HepG2 (cell line): ENCODE measurements around the gene CNOT10. TPM values are rescaled to one million over a fixed set of nuclear protein-coding genes. Genes with fewer than 3 reads are reported as not detected.

Source experiments
- CBFB ChIP-seq: sonication (generic); formaldehyde crosslinking; IDR thresholded peaks from 2 replicates; pipeline ENCODE4 v1.4.0; 2020; ENCODE audit warnings: missing genetic modification reagents
- CREB3 ChIP-seq: sonication (generic); formaldehyde crosslinking; IDR thresholded peaks from 2 replicates; pipeline ENCODE4 v1.5.0; 2020; ENCODE audit warnings: missing genetic modification reagents
- DR1 ChIP-seq: sonication (generic); formaldehyde crosslinking; IDR thresholded peaks from 2 replicates; pipeline ENCODE4 v1.8.0; 2021; ENCODE audit warnings: mild to moderate bottlenecking, missing genetic modification reagents, inconsistent platforms
- ELF1 ChIP-seq: sonication (generic); formaldehyde crosslinking; IDR thresholded peaks from 2 replicates; pipeline ENCODE4 v1.4.0; 2020; ENCODE audit warnings: missing genetic modification reagents
- HHEX ChIP-seq: IDR thresholded peaks from 2 replicates; pipeline ENCODE4 v1.6.1; 2016; ENCODE audit warnings: control low read depth
- NCOA5 ChIP-seq: sonication (generic); formaldehyde crosslinking; IDR thresholded peaks from 2 replicates; pipeline ENCODE4 v1.4.0; 2020; ENCODE audit warnings: missing genetic modification reagents
- NR2C2 ChIP-seq: sonication (generic); formaldehyde crosslinking; IDR thresholded peaks from 2 replicates; pipeline ENCODE4 v1.4.0; 2020; ENCODE audit warnings: missing genetic modification reagents, mild to moderate bottlenecking, moderate library complexity, borderline replicate concordance
- POLR2AphosphoS5 ChIP-seq: IDR thresholded peaks from 2 replicates; pipeline ENCODE4 v1.6.1; 2012; ENCODE audit warnings: low read depth, low read length
- PREB ChIP-seq: sonication (generic); formaldehyde crosslinking; IDR thresholded peaks from 2 replicates; pipeline ENCODE4 v1.4.0; 2020; ENCODE audit warnings: missing genetic modification reagents
- PTBP1 ChIP-seq: fragments of 200-400 bp; formaldehyde crosslinking; IDR thresholded peaks from 2 replicates; pipeline ENCODE4 v1.6.1; 2018; ENCODE audit warnings: low read length, low read depth; ENCODE audit not compliant: poor library complexity, severe bottlenecking
- RNF2 ChIP-seq: fragments of 450-650 bp; conservative IDR thresholded peaks from 2 replicates; pipeline ENCODE4 v1.6.1; 2016; ENCODE audit warnings: low read depth
- SAP130 ChIP-seq: IDR thresholded peaks from 2 replicates; pipeline ENCODE4 v1.6.1; 2016; ENCODE audit warnings: low read depth
- SRSF1 ChIP-seq: fragments of 200-400 bp; formaldehyde crosslinking; optimal IDR thresholded peaks from 2 replicates; pipeline ENCODE3; 2017; ENCODE audit warnings: mild to moderate bottlenecking, low read depth, low read length, moderate library complexity
- THYN1 ChIP-seq: sonication (generic); formaldehyde crosslinking; IDR thresholded peaks from 2 replicates; pipeline ENCODE4 v1.8.1; 2023; ENCODE audit warnings: low read depth, mild to moderate bottlenecking, moderate library complexity, missing genetic modification reagents, borderline replicate concordance
- ZBTB4 ChIP-seq: sonication (generic); formaldehyde crosslinking; IDR thresholded peaks from 2 replicates; pipeline ENCODE4 v1.4.0; 2020; ENCODE audit warnings: missing genetic modification reagents, mild to moderate bottlenecking, borderline replicate concordance
- ZC3H4 ChIP-seq: sonication (generic); formaldehyde crosslinking; IDR thresholded peaks from 2 replicates; pipeline ENCODE4 v1.4.0; 2020; ENCODE audit warnings: missing genetic modification reagents, borderline replicate concordance
- ZFP36 ChIP-seq: fragments of 150-350 bp; IDR thresholded peaks from 2 replicates; pipeline ENCODE4 v1.6.1; 2018; ENCODE audit warnings: borderline replicate concordance, low read length, low read depth; ENCODE audit not compliant: partially characterized antibody
- ZNF264 ChIP-seq: sonication (generic); formaldehyde crosslinking; IDR thresholded peaks from 2 replicates; pipeline ENCODE4 v1.4.0; 2020; ENCODE audit warnings: missing genetic modification reagents
- ZNF292 ChIP-seq: sonication (generic); formaldehyde crosslinking; IDR thresholded peaks from 2 replicates; pipeline ENCODE4 v1.8.1; 2022; ENCODE audit warnings: mild to moderate bottlenecking, low read depth, missing genetic modification reagents, borderline replicate concordance
- ZUFSP ChIP-seq: sonication (generic); formaldehyde crosslinking; IDR thresholded peaks from 2 replicates; pipeline ENCODE4 v1.9.0; 2021; ENCODE audit warnings: missing genetic modification reagents, mild to moderate bottlenecking, borderline replicate concordance
- polyA plus RNA-seq, 8 experiments: library from polyadenylated mRNA; depleted of rRNA in 3 of 8; stranded (reverse) in 7 of 8; unstranded in 1 of 8; fragments of >200 nt; fragmentation: Illumina TruSeq in 4 of 8; extraction: Trizol in 4 of 8; gene quantifications; 2 replicates each; pipeline versions ENCODE4 v1.2.1 to v1.2.3, GENCODE V29; 2011 to 2016; ENCODE audit warnings: low read depth in 4 of 8, missing spikeins in 1 of 8, mixed read lengths in 1 of 8; ENCODE audit not compliant: insufficient read depth in 1 of 8
- total RNA-seq, 5 experiments: library from RNA; depleted of rRNA; stranded (reverse); fragments of >200 nt; fragmentation: Illumina TruSeq; extraction: Trizol; gene quantifications; 2 replicates each; pipeline ENCODE4 v1.2.3, GENCODE V29; 2016; ENCODE audit warnings: low read depth in 1 of 5
- TF ChIP-seq, protein P1 (sequence below): sonication (generic); formaldehyde crosslinking; IDR thresholded peaks from 2 replicates; pipeline ENCODE4 v1.9.0; 2022; ENCODE audit warnings: low read depth, missing genetic modification reagents

Gene CNOT10
- total and polyA plus RNA-seq, 2 of the 13 experiments (the other 11 are each of a cell fraction or from before 2014, with no cell fraction given) = 21.2 to 34.1 TPM

DNA sequence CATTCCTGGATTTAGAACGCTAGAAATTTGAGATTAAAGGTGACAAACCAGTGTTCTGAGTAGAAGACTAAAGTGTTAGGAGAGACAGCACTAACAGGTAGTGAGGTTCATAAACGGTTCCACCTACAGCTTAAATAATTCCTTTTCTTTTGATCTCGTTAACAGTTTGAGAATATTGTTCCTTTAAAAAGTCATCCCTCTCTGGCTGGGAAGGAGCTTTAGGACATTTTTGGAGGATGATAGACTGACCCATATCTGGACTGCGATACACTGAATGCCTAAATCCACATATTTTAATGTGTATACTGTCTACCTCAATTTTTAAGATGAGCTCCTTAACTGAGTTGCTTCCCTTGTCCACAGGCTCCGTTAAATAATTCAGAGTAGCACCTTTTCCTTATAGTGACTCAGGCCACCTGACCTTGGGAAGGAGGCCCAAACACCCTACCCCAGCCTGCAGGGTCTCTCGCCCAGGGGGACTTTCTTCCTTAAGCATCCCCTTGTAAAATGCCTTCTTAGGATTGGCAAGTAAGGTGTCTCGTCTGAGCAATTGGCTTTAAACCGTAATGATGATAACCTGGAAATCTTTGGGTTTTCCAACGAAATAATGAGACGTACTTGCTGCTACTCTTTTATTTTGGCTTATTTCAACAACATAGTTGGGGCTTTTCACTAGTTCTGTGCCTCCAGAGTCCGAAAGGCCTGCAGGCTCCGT lies 136.1 kb downstream of the CNOT10 start (continued):
- TF ChIP-seq SRSF1 (no peak), SAP130 (CRISPR knock-in tag) (peak; percentile 9; the same call in 1 of the 2 replicates), ZUFSP (CRISPR knock-in tag) (no peak), PREB (CRISPR knock-in tag) (no peak), ZC3H4 (CRISPR knock-in tag) (no peak), POLR2AphosphoS5 (peak; percentile 15; the same call in 1 of the 2 replicates), THYN1 (no peak), RNF2 (no peak), ELF1 (CRISPR knock-in tag) (no peak), ZFP36 (no peak), ZBTB4 (no peak), NR2C2 (CRISPR knock-in tag) (0 out of 2 replicates have a peak, but pooled peaks have one; percentile 10), CBFB (CRISPR knock-in tag) (no peak), HHEX (no peak), NCOA5 (CRISPR knock-in tag) (no peak), ZNF264 (CRISPR knock-in tag) (no peak), PTBP1 (no peak), ZNF292 (CRISPR knock-in tag) (no peak), CREB3 (CRISPR knock-in tag) (no peak), DR1 (CRISPR knock-in tag) (no peak)
- TF ChIP-seq, protein P1, sequence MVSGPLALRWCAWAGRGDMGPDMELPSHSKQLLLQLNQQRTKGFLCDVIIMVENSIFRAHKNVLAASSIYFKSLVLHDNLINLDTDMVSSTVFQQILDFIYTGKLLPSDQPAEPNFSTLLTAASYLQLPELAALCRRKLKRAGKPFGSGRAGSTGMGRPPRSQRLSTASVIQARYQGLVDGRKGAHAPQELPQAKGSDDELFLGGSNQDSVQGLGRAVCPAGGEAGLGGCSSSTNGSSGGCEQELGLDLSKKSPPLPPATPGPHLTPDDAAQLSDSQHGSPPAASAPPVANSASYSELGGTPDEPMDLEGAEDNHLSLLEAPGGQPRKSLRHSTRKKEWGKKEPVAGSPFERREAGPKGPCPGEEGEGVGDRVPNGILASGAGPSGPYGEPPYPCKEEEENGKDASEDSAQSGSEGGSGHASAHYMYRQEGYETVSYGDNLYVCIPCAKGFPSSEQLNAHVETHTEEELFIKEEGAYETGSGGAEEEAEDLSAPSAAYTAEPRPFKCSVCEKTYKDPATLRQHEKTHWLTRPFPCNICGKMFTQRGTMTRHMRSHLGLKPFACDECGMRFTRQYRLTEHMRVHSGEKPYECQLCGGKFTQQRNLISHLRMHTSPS (CRISPR knock-in tag) = no peak
